Measurements from ENCODE around the gene PDE1A. TPM values are rescaled to one million over a fixed set of nuclear protein-coding genes. Genes with fewer than 3 reads are reported as not detected.

Gene PDE1A
- total RNA-seq, 1 donor, result 42.0 TPM

GRCh38 chr2:182247831-182248230, 179.0 kb downstream of the PDE1A start:
- Histone ChIP-seq H3K4me2 (ENCODE audit: insufficient read depth, low read length) (no peak overlapping the region), H3K79me2 (ENCODE audit: insufficient read depth, low read length) (no peaks in the 10 kb centered on the region), H3K4me3 (ENCODE audit: insufficient read depth, low read length) (no peak overlapping the region), H2AFZ (ENCODE audit: low read length) (no peak overlapping the region), H3K36me3 (ENCODE audit: insufficient read depth, low read length) (no peaks in the 10 kb centered on the region), H3K27me3 (ENCODE audit: insufficient read depth, low read length) (no peaks in the 10 kb centered on the region), H3K9me3 (ENCODE audit: low read depth, low read length) (no peaks in the 10 kb centered on the region), H3K4me1 (ENCODE audit: insufficient read depth, low read length) (no peaks in the 10 kb centered on the region), H3K27ac (ENCODE audit: low read depth, low read length) (no peak overlapping the region), H4K20me1 (ENCODE audit: insufficient read depth, low read length) (no peaks in the 10 kb centered on the region)
- DNase-seq (ENCODE audit: insufficient read length, low spot score, missing footprints), result no peak
- no peak for TF ChIP-seq CTCF (IDR thresholded peaks at IDR 0.05; ENCODE audit: extremely low read depth, low read depth, low read length)

- no peak for DNase-seq (ENCODE audit: insufficient read length, low spot score, missing footprints)
- Histone ChIP-seq H4K20me1 (ENCODE audit: insufficient read depth, low read length) (no peaks in the 10 kb centered on the region), H3K4me1 (ENCODE audit: insufficient read depth, low read length) (no peaks in the 10 kb centered on the region), H3K27me3 (ENCODE audit: insufficient read depth, low read length) (no peaks in the 10 kb centered on the region), H3K79me2 (ENCODE audit: insufficient read depth, low read length) (no peaks in the 10 kb centered on the region), H3K36me3 (ENCODE audit: insufficient read depth, low read length) (no peaks in the 10 kb centered on the region), H3K27ac (ENCODE audit: low read depth, low read length) (no peak overlapping the region), H2AFZ (ENCODE audit: low read length) (no peak overlapping the region), H3K4me3 (ENCODE audit: insufficient read depth, low read length) (no peak overlapping the region), H3K9me3 (ENCODE audit: low read depth, low read length) (no peaks in the 10 kb centered on the region), H3K4me2 (ENCODE audit: insufficient read depth, low read length) (no peak overlapping the region)
- TF ChIP-seq CTCF (IDR thresholded peaks at IDR 0.05; ENCODE audit: extremely low read depth, low read depth, low read length), result no peak
Observed at GRCh38 chr2:182245963-182246362, 180.9 kb downstream of the PDE1A start.

GRCh38 chr2:182242609-182243008, 184.2 kb downstream of the PDE1A start:
- H3K79me2 ChIP-seq (ENCODE audit: insufficient read depth, low read length), result no peaks in the 10 kb centered on the region
- no peak for DNase-seq (ENCODE audit: insufficient read length, low spot score, missing footprints)
- H2AFZ ChIP-seq (ENCODE audit: low read length), result no peak overlapping the region
- H3K36me3 ChIP-seq (ENCODE audit: insufficient read depth, low read length), result no peaks in the 10 kb centered on the region
- no peak overlapping the region for H3K4me2 ChIP-seq (ENCODE audit: insufficient read depth, low read length)
- TF ChIP-seq CTCF (IDR thresholded peaks at IDR 0.05; ENCODE audit: extremely low read depth, low read depth, low read length), result no peak
- H3K4me3 ChIP-seq (ENCODE audit: insufficient read depth, low read length), result no peak overlapping the region
- H3K4me1 ChIP-seq (ENCODE audit: insufficient read depth, low read length), result no peaks in the 10 kb centered on the region
- H3K9me3 ChIP-seq (ENCODE audit: low read depth, low read length), result no peaks in the 10 kb centered on the region
- no peaks in the 10 kb centered on the region for H3K27me3 ChIP-seq (ENCODE audit: insufficient read depth, low read length)
- no peak overlapping the region for H3K27ac ChIP-seq (ENCODE audit: low read depth, low read length)
- H4K20me1 ChIP-seq (ENCODE audit: insufficient read depth, low read length), result no peaks in the 10 kb centered on the region

GRCh38 chr2:182241936-182242335, 184.9 kb downstream of the PDE1A start:
- Histone ChIP-seq H3K4me1 (ENCODE audit: insufficient read depth, low read length) (no peaks in the 10 kb centered on the region), H4K20me1 (ENCODE audit: insufficient read depth, low read length) (no peaks in the 10 kb centered on the region), H2AFZ (ENCODE audit: low read length) (no peak overlapping the region), H3K79me2 (ENCODE audit: insufficient read depth, low read length) (no peaks in the 10 kb centered on the region), H3K9me3 (ENCODE audit: low read depth, low read length) (no peaks in the 10 kb centered on the region), H3K36me3 (ENCODE audit: insufficient read depth, low read length) (no peaks in the 10 kb centered on the region), H3K4me3 (ENCODE audit: insufficient read depth, low read length) (no peak overlapping the region), H3K27me3 (ENCODE audit: insufficient read depth, low read length) (no peaks in the 10 kb centered on the region), H3K4me2 (ENCODE audit: insufficient read depth, low read length) (no peak overlapping the region), H3K27ac (ENCODE audit: low read depth, low read length) (no peak overlapping the region)
- DNase-seq (ENCODE audit: insufficient read length, low spot score, missing footprints), result no peak
- no peak for TF ChIP-seq CTCF (IDR thresholded peaks at IDR 0.05; ENCODE audit: extremely low read depth, low read depth, low read length)

Data from osteoblast (primary cell).